Measurements from ENCODE around the gene RANBP17. TPM values are rescaled to one million over a fixed set of nuclear protein-coding genes. Genes with fewer than 3 reads are reported as not detected.

RANBP17 gene
- total RNA-seq, 1 donor from 2014 or later = 0.96 TPM

DNA sequence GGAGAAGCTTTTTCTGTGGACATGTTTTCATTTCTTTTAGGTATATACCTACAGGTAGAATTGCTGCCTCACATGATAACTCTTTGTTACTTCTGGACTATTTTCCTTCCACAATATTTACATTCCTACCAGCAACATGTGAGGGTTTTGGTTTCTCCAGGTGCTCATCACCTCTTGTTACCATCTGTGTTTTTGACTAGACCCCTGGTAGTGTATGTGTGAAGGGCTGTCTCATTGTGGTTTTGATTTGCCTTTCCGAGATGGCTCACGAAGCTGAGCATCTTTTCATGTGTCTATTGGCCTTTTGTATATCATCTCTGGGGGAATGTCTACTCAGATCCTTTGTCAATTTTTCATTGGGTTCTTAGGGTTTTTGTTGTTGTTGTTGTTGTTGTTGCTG, 17.2 kb upstream of the RANBP17 start:
- intact Hi-C loops (cut with DNase I) = no loop called here
- no peak for DNase-seq (ENCODE audit: low spot score in 2 of 2)
- H3K9me3 ChIP-seq = no peaks in the 10 kb centered on the region
- no peak for TF ChIP-seq CTCF (IDR thresholded peaks at IDR 0.05)
- H3K4me3 ChIP-seq = no peak overlapping the region
- H3K4me1 ChIP-seq = no peaks in the 10 kb centered on the region
- no peaks in the 10 kb centered on the region for H3K27me3 ChIP-seq
- no peak overlapping the region for H3K27ac ChIP-seq
- no peaks in the 10 kb centered on the region for H3K36me3 ChIP-seq

DNA sequence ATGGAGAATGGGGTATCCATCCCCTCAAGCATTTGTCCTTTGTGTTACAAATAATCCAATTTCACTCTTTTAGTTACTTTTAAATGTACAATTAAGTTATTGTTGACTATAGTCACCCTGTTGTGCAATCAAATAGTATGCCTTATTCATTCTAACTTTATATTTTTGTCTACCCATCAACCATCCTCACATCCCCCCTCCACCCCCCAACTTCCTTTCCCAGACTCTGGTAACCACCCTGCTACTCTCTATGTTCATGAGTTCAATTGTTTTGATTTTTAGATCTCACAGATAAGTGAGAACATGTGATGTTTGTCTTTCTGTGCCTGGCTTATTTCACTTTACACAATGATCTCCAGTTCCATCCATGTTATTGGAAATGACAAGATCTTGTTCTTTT, 15.4 kb upstream of the RANBP17 start:
- Histone ChIP-seq H3K27ac (no peak overlapping the region), H3K4me3 (no peak overlapping the region), H3K36me3 (no peaks in the 10 kb centered on the region), H3K9me3 (no peaks in the 10 kb centered on the region), H3K27me3 (no peaks in the 10 kb centered on the region), H3K4me1 (no peaks in the 10 kb centered on the region)
- no peak for DNase-seq (ENCODE audit: low spot score in 2 of 2)
- TF ChIP-seq CTCF (IDR thresholded peaks at IDR 0.05) = no peak
- intact Hi-C loops (cut with DNase I) = no loop called here

DNA sequence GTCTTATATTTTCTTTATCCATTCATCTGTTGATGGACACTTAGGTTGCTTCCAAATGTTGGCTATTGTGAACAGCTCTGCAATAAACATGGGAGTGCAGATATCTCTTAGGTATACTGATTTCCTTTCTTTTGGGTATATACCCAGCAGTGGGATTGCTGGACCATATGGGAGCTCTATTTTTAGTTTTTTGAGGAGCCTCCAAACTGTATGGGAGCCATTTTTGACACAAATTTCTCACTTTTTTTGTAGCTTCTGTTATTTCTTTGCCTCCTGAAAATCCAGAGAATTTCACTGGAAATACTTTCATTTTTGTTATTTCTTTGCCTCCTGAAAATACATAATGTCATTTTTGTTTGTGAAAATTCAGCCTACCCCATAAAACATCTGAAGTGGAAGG, 15.0 kb upstream of the RANBP17 start:
- intact Hi-C loops (cut with DNase I) = no loop called here
- H3K27me3 ChIP-seq = no peaks in the 10 kb centered on the region
- H3K4me3 ChIP-seq = no peak overlapping the region
- no peaks in the 10 kb centered on the region for H3K9me3 ChIP-seq
- no peak overlapping the region for H3K27ac ChIP-seq
- H3K36me3 ChIP-seq = no peaks in the 10 kb centered on the region
- no peak for TF ChIP-seq CTCF (IDR thresholded peaks at IDR 0.05)
- DNase-seq (ENCODE audit: low spot score in 2 of 2) = no peak
- H3K4me1 ChIP-seq = no peaks in the 10 kb centered on the region

DNA sequence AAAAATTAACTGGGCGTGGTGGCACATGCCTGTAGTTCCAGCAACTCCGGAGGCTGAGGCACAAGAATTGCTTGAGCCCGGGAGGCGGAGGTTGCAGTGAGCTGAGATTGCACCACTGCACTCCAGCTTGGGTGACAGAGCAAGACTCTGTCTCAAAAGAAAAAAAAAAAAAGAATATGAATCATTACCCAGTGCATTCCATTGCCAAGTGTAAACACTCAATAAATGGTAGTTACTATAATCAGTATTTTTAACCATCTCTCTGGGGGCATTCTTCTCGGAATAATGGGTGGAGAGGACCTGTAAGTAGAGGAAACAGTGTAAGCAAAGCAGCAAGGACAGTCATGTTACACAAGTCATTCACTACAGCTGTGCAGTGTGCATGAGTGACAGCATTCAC, 13.8 kb upstream of the RANBP17 start:
- intact Hi-C loops (cut with DNase I) = no loop called here
- no peaks in the 10 kb centered on the region for H3K9me3 ChIP-seq
- TF ChIP-seq CTCF (IDR thresholded peaks at IDR 0.05) = no peak
- H3K4me3 ChIP-seq = no peak overlapping the region
- DNase-seq (ENCODE audit: low spot score in 2 of 2) = no peak
- H3K27ac ChIP-seq = no peak overlapping the region
- no peaks in the 10 kb centered on the region for H3K27me3 ChIP-seq
- no peaks in the 10 kb centered on the region for H3K4me1 ChIP-seq
- H3K36me3 ChIP-seq = no peaks in the 10 kb centered on the region

DNA sequence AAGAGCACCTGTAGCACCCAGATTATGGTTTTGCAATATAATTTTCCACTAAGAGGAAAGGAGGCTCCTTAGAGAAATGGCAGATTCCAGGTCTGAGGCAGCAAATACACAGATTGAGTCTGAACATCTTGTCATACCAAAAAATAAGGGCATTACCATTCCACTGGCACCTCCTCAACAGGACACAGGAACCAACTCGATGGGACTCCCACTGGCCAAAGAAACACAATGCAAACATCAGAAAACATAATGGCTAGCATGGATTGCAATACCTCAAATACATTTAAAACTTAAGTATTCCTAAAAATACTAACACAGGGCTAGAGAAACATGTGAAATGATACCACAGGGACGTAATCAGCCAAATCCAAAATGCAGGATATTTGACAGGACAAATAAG, 12.4 kb upstream of the RANBP17 start:
- no peaks in the 10 kb centered on the region for H3K4me1 ChIP-seq
- TF ChIP-seq CTCF (IDR thresholded peaks at IDR 0.05) = no peak
- H3K36me3 ChIP-seq = no peaks in the 10 kb centered on the region
- no peaks in the 10 kb centered on the region for H3K27me3 ChIP-seq
- DNase-seq (ENCODE audit: low spot score in 2 of 2) = no peak
- intact Hi-C loops (cut with DNase I) = no loop called here
- no peak overlapping the region for H3K27ac ChIP-seq
- no peaks in the 10 kb centered on the region for H3K9me3 ChIP-seq
- no peak overlapping the region for H3K4me3 ChIP-seq

- intact Hi-C loops (cut with DNase I) = no loop called here
- no peak for TF ChIP-seq CTCF (IDR thresholded peaks at IDR 0.05)
Observed at GRCh38 chr5:170854566-170854965, 7.3 kb upstream of the RANBP17 start.

More at GRCh38 chr5:170854566-170854965, 7.3 kb upstream of the RANBP17 start:
- Histone ChIP-seq H3K4me1 (no peaks in the 10 kb centered on the region), H3K27ac (no peak overlapping the region), H3K9me3 (peaks cover 0 to under 1% of the 10 kb centered on the region in 2 donors), H3K4me3 (no peak overlapping the region), H3K27me3 (no peaks in the 10 kb centered on the region), H3K36me3 (no peaks in the 10 kb centered on the region)
- DNase-seq (ENCODE audit: low spot score in 2 of 2) = no peak

Measured in ascending aorta (tissue), 2 donors.